Thyroid gland (tissue), 4 donors: ENCODE results near the gene ELFN2. TPM values are rescaled to one million over a fixed set of nuclear protein-coding genes. Genes with fewer than 3 reads are reported as not detected.

Source experiments
- DNase-seq, 2 donors: peaks; one replicate each; pipeline ENCODE4 v3.0.0-alpha.2; 2019
- H3K27ac ChIP-seq, 3 donors: fragments of 200-600 bp; sonication (generic); 1 replicate in 2 of 3; 2 replicates in 1 of 3; pipeline ENCODE4 v1.5.1; 2016 to 2019; ENCODE audit warnings: mild to moderate bottlenecking in 1 of 3, moderate library complexity in 1 of 3
- H3K27me3 ChIP-seq: fragments of 200-600 bp; sonication (generic); one replicate; pipeline ENCODE4 v1.5.1; 2019
- H3K36me3 ChIP-seq, 2 donors: fragments of 200-600 bp; sonication (generic); one replicate each; pipeline ENCODE4 v1.5.1; 2016 to 2019
- H3K4me1 ChIP-seq, 2 donors: fragments of 200-600 bp; sonication (generic); one replicate each; pipeline ENCODE4 v1.5.1; 2017 to 2019
- H3K4me3 ChIP-seq, 3 donors: fragments of 200-600 bp; sonication (generic); replicated peaks in 1 of 3; 1 replicate in 2 of 3; 2 replicates in 1 of 3; pipeline ENCODE4 v1.5.1; 2016; ENCODE audit warnings: mild to moderate bottlenecking in 1 of 3
- H3K9me3 ChIP-seq: fragments of 200-600 bp; sonication (generic); one replicate; pipeline ENCODE4 v1.5.1; 2017
- CTCF ChIP-seq, 6 experiments: fragments of 200-600 bp in 3 of 6; fragments of 450-650 bp in 3 of 6; sonication (generic) in 3 of 6; IDR thresholded peaks; one replicate each; pipeline ENCODE4 v1.5.1; 2016 to 2019; ENCODE audit warnings: antibody characterized with exemption in 6 of 6, mild to moderate bottlenecking in 2 of 6, inconsistent platforms in 1 of 6, moderate library complexity in 1 of 6
- POLR2A ChIP-seq, 2 donors: fragments of 450-650 bp; IDR thresholded peaks; one replicate each; pipeline ENCODE4 v1.6.1; 2017; ENCODE audit warnings: antibody characterized with exemption in 2 of 2, mild to moderate bottlenecking in 2 of 2, moderate library complexity in 1 of 2
- WGBS, 2 donors: methylation state at CpG; one replicate each; pipeline ENCODE4 v1.1.5; 2017; 5-methylcytosine and 5-hydroxymethylcytosine counted together
- intact Hi-C: fragments of 100-400 bp; cut with DNase I; formaldehyde crosslinking; loops from one replicate; pipeline ENCODE4 v1.15.1; 2023
- total RNA-seq, 4 donors: library from RNA; depleted of rRNA; stranded (reverse); fragments of >200 nt; gene quantifications; one replicate each; pipeline ENCODE4 v1.2.3, GENCODE V29; 2016

Gene ELFN2
- total RNA-seq, 4 donors from 2014 or later: 0.05 TPM; not detected in 3

GRCh38 chr22:37467391-37467955, 40.2 kb upstream of the ELFN2 start:
- DNase-seq: no peak
- no peaks in the 10 kb centered on the region for H3K9me3 ChIP-seq
- no peak overlapping the region for H3K27ac ChIP-seq
- no peak for TF ChIP-seq CTCF (IDR thresholded peaks at IDR 0.05)
- no peak for TF ChIP-seq POLR2A (IDR thresholded peaks at IDR 0.05)
- WGBS, 2 donors: 67 to 73% methylated on average over 12 to 14 of the region's 14 CpGs
- intact Hi-C loops: no loop called here
- H3K27me3 ChIP-seq: no peaks in the 10 kb centered on the region
- H3K36me3 ChIP-seq: no peaks in the 10 kb centered on the region
- no peak overlapping the region for H3K4me3 ChIP-seq
- H3K4me1 ChIP-seq: no peaks in the 10 kb centered on the region

GRCh38 chr22:37464181-37464580, 36.9 kb upstream of the ELFN2 start:
- Histone ChIP-seq H3K36me3 (no peaks in the 10 kb centered on the region), H3K9me3 (no peaks in the 10 kb centered on the region), H3K4me1 (no peaks in the 10 kb centered on the region), H3K4me3 (no peak overlapping the region), H3K27me3 (no peaks in the 10 kb centered on the region), H3K27ac (no peak overlapping the region)
- no peak for TF ChIP-seq POLR2A (IDR thresholded peaks at IDR 0.05)
- TF ChIP-seq CTCF (IDR thresholded peaks at IDR 0.05): no peak
- DNase-seq: no peak
- intact Hi-C loops: no loop called here
- WGBS, 2 donors: 53 to 59% methylated on average over 4 of the region's 4 CpGs

GRCh38 chr22:37462983-37463382, 35.7 kb upstream of the ELFN2 start:
- no peaks in the 10 kb centered on the region for H3K4me1 ChIP-seq
- H3K27ac ChIP-seq: no peak overlapping the region
- intact Hi-C loops: no loop called here
- no peaks in the 10 kb centered on the region for H3K9me3 ChIP-seq
- no peak overlapping the region for H3K4me3 ChIP-seq
- 3 to 6% methylated on average over 5 of the region's 5 CpGs for WGBS, 2 donors
- no peaks in the 10 kb centered on the region for H3K27me3 ChIP-seq
- TF ChIP-seq CTCF (IDR thresholded peaks at IDR 0.05) (no peak), POLR2A (IDR thresholded peaks at IDR 0.05) (no peak)
- peak in 1 of 2 donors; percentile 17 for DNase-seq
- no peaks in the 10 kb centered on the region for H3K36me3 ChIP-seq

GRCh38 chr22:37462436-37462835, 35.2 kb upstream of the ELFN2 start:
- Histone ChIP-seq H3K4me3 (no peak overlapping the region), H3K27me3 (no peaks in the 10 kb centered on the region), H3K27ac (no peak overlapping the region), H3K4me1 (no peaks in the 10 kb centered on the region), H3K9me3 (no peaks in the 10 kb centered on the region), H3K36me3 (no peaks in the 10 kb centered on the region)
- TF ChIP-seq POLR2A (IDR thresholded peaks at IDR 0.05): no peak
- TF ChIP-seq CTCF (IDR thresholded peaks at IDR 0.05): no peak
- DNase-seq: no peak
- WGBS, 2 donors: 64 to 72% methylated on average over 4 to 5 of the region's 5 CpGs
- intact Hi-C loops: no loop called here

- 37 to 40% methylated on average over 5 to 6 of the region's 6 CpGs for WGBS, 2 donors
- no peak overlapping the region for H3K27ac ChIP-seq
- H3K27me3 ChIP-seq: no peaks in the 10 kb centered on the region
- no peaks in the 10 kb centered on the region for H3K36me3 ChIP-seq
- no peaks in the 10 kb centered on the region for H3K4me1 ChIP-seq
- no peak overlapping the region for H3K4me3 ChIP-seq
- TF ChIP-seq CTCF (IDR thresholded peaks at IDR 0.05): no peak
- no peak for TF ChIP-seq POLR2A (IDR thresholded peaks at IDR 0.05)
- no peaks in the 10 kb centered on the region for H3K9me3 ChIP-seq
- DNase-seq: no peak
- intact Hi-C loops: no loop called here
Observed at GRCh38 chr22:37461961-37462360, 34.7 kb upstream of the ELFN2 start.
